Measurements from ENCODE around the gene GARNL3.

Gene GARNL3

GRCh38 chr9:127396808-127397645 lies 132.5 kb downstream of the GARNL3 start, which contains the start of gene SLC2A8:
Gene SLC2A8, plus strand, starts transcription at chr9:127397169. Its CDS starts 62 bp downstream, at chr9:127397231.
- peak within 1 kb of the TSS; percentile 67 for H3K4me3 ChIP-seq (ENCODE audit: low read depth, low read length)
- TF ChIP-seq, protein P1, sequence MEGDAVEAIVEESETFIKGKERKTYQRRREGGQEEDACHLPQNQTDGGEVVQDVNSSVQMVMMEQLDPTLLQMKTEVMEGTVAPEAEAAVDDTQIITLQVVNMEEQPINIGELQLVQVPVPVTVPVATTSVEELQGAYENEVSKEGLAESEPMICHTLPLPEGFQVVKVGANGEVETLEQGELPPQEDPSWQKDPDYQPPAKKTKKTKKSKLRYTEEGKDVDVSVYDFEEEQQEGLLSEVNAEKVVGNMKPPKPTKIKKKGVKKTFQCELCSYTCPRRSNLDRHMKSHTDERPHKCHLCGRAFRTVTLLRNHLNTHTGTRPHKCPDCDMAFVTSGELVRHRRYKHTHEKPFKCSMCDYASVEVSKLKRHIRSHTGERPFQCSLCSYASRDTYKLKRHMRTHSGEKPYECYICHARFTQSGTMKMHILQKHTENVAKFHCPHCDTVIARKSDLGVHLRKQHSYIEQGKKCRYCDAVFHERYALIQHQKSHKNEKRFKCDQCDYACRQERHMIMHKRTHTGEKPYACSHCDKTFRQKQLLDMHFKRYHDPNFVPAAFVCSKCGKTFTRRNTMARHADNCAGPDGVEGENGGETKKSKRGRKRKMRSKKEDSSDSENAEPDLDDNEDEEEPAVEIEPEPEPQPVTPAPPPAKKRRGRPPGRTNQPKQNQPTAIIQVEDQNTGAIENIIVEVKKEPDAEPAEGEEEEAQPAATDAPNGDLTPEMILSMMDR (IDR thresholded peaks at IDR 0.05; ENCODE audit: control insufficient read depth, extremely low read depth, insufficient read depth) = no peak
- DNase-seq (ENCODE audit: low read depth) = peak; percentile 99

DNA sequence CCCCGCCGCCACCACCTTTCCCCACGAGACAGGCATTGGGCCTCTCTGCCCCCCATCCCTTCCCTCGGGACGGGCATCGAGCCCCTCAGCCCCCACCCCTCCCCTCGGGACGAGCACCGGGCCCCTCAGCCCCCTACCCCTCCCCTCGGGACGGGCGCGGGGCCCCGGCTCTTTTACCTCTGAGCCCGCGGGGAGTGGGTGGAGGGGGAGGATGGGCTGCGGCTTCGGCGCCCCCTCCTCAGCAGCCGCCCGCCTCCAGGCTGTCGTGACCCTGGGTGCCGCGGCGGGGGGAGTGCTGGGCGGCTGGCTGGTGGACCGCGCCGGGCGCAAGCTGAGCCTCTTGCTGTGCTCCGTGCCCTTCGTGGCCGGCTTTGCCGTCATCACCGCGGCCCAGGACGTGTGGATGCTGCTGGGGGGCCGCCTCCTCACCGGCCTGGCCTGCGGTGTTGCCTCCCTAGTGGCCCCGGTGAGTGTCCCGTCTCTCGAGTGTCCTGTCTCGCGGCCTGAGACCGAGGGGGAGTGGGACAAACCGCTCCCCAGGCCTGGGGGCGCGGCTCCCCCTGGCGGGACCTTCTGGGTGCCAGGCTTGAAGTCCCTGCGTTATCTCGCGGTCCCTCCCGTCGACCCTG lies 133.2 kb downstream of the GARNL3 start:
- no peak for DNase-seq (ENCODE audit: low read depth)
- TF ChIP-seq, protein P1 (IDR thresholded peaks at IDR 0.05; ENCODE audit: control insufficient read depth, extremely low read depth, insufficient read depth) = peak; percentile 43
- H3K4me3 ChIP-seq (ENCODE audit: low read depth, low read length) = peak overlapping the region; percentile 67

GRCh38 chr9:127398275-127398647 lies 133.7 kb downstream of the GARNL3 start:
- TF ChIP-seq, protein P1 (IDR thresholded peaks at IDR 0.05; ENCODE audit: control insufficient read depth, extremely low read depth, insufficient read depth) = no peak
- DNase-seq (ENCODE audit: low read depth) = no peak
- H3K4me3 ChIP-seq (ENCODE audit: low read depth, low read length) = peak overlapping the region; percentile 67

DNA sequence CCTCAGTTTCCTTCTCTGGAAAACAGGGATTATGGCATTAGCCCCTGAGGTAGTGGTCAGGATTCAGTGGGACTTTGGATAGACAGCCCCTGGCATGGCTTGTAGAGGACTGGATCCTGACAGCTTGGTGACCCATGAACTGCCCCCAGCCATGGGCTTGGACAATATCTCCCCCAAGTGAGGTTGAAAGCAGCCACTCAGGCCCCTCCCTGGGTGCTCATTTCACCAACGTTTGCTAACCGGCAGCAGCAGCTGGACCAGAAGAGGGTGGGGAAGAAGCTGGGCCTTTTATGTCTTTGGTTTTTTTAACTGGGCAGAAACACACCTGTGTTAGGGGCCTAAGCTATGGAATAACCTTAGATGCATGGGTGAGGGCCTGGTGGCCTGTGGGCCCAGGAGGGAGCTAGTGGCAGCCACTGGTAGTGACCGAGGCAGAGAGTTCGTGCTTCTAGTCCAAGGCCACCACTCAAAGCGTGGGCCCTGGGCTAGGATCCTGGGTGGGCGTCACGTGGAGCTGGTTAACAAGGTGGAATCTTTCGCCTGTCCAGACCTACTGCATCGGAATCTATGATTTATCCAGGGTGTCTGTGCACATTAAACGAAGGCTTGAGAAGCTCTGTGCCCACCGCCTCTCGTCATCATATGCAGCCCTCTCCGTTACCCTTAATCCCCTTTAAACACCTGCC lies 134.3 kb downstream of the GARNL3 start:
- peak overlapping the region; percentile 67 for H3K4me3 ChIP-seq (ENCODE audit: low read depth, low read length)
- TF ChIP-seq, protein P1 (IDR thresholded peaks at IDR 0.05; ENCODE audit: control insufficient read depth, extremely low read depth, insufficient read depth) = no peak
- DNase-seq (ENCODE audit: low read depth) = no peak

DNA sequence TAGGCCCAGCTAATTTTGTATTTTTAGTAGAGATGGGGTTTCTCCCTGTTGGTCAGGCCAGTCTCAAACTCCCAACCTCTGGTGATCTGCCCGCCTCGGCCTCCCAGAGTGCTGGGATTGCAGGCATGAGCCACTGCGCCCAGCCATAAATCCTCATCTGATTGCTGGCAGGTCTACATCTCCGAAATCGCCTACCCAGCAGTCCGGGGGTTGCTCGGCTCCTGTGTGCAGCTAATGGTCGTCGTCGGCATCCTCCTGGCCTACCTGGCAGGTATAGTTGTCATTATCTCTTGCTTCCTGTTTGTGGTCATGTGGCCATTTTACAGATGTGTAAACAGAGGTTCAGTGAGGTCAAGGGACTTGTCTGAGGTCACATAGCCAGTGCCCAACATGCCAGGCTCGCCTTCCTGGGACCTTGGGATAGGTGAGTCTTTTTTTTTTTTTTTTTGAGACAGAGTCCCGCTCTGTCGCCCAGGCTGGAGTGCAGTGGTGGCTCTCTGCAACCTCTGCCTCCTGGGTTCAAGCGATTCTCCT lies 135.2 kb downstream of the GARNL3 start:
- no peak for DNase-seq (ENCODE audit: low read depth)

GRCh38 chr9:127402401-127403090 lies 138.0 kb downstream of the GARNL3 start:
- TF ChIP-seq, protein P1 (IDR thresholded peaks at IDR 0.05; ENCODE audit: control insufficient read depth, extremely low read depth, insufficient read depth) = no peak
- no peak overlapping the region for H3K4me3 ChIP-seq (ENCODE audit: low read depth, low read length)
- DNase-seq (ENCODE audit: low read depth) = no peak

More for the DNA sequence above, 135.2 kb downstream of the GARNL3 start:
- TF ChIP-seq, protein P1 (IDR thresholded peaks at IDR 0.05; ENCODE audit: control insufficient read depth, extremely low read depth, insufficient read depth) = no peak
- no peak overlapping the region for H3K4me3 ChIP-seq (ENCODE audit: low read depth, low read length)
